Panc1 (cell line): Measurements from ENCODE around the gene CLEC18B. TPM values are rescaled to one million over a fixed set of nuclear protein-coding genes. Genes with fewer than 3 reads are reported as not detected.
A peak's percentile ranks its signal among the peaks of the same experiment; 100 is the strongest.
"Not testable (repeated sequence)": the region's sequence is repeated elsewhere in the genome, so short reads cannot be mapped to it uniquely, and the experiment has no call there.

Experiments
- ATAC-seq: fragments of 200-7000 bp; cut with Tn5 transposase; 2 replicates; pipeline ENCODE4 v1.9.1; 2020; ENCODE audit warnings: mild to moderate bottlenecking, moderate library complexity
- BruUV-seq: library from RNA; stranded (reverse); fragments of 400-500 nt; replicated peaks from 2 replicates; lab custom pipeline; 2021; lab: Mats Ljungman, UMichigan
- CTCF ChIA-PET: fragments of 300-600 bp; sonication (Branson Sonifier 250); formaldehyde crosslinking; loops from one replicate; lab custom pipeline; 2022; ENCODE audit warnings: antibody characterized with exemption; lab: Charles Lee
- POLR2A ChIA-PET: fragments of 300-600 bp; sonication (Branson Sonifier 250); formaldehyde crosslinking; loops from one replicate; lab custom pipeline; 2022; ENCODE audit warnings: antibody characterized with exemption; lab: Charles Lee
- DNase-seq: peaks from one replicate; pipeline ENCODE4 v3.0.0-alpha.2; 2010; ENCODE audit warnings: low read depth, low spot score
- H3K27ac ChIP-seq: 2 replicates; pipeline ENCODE4 v1.5.1; 2011; ENCODE audit warnings: mild to moderate bottlenecking, low read length, inconsistent platforms
- H3K27me3 ChIP-seq: fragments of 200-500 bp; sonication (Bioruptor generic); 2 replicates; pipeline ENCODE4 v1.6.0; 2014; ENCODE audit warnings: low read length, inconsistent platforms; ENCODE audit not compliant: control insufficient read depth, insufficient read depth
- H3K36me3 ChIP-seq: fragments of 200-500 bp; sonication (Bioruptor generic); 2 replicates; pipeline ENCODE4 v1.5.1; 2014; ENCODE audit warnings: inconsistent platforms, mild to moderate bottlenecking, low read length, moderate library complexity; ENCODE audit not compliant: control insufficient read depth, insufficient read depth
- H3K4me1 ChIP-seq: 2 replicates; pipeline ENCODE4 v1.5.1; 2011; ENCODE audit warnings: inconsistent platforms, mild to moderate bottlenecking, low read length, moderate library complexity; ENCODE audit not compliant: control insufficient read depth, insufficient read depth
- H3K4me3 ChIP-seq, 2 experiments: 2 replicates each; pipeline ENCODE4 v1.5.1; 2011 to 2012; ENCODE audit warnings: low read depth in 2 of 2, low read length in 2 of 2, mild to moderate bottlenecking in 2 of 2, inconsistent platforms in 1 of 2, moderate library complexity in 1 of 2
- H3K9me3 ChIP-seq: fragments of 200-500 bp; sonication (Bioruptor generic); 2 replicates; pipeline ENCODE4 v1.5.1; 2014; ENCODE audit warnings: low read depth, mild to moderate bottlenecking, inconsistent platforms, low read length, moderate library complexity; ENCODE audit not compliant: control insufficient read depth, insufficient read depth
- CTCF ChIP-seq: fragments of 450-650 bp; IDR thresholded peaks from 2 replicates; pipeline ENCODE4 v1.5.1; 2017; ENCODE audit warnings: mild to moderate bottlenecking
- POLR2AphosphoS5 ChIP-seq: IDR thresholded peaks from 2 replicates; pipeline ENCODE4 v1.6.1; 2012; ENCODE audit warnings: mild to moderate bottlenecking, low read depth, low read length, moderate library complexity
- REST ChIP-seq, 2 experiments: IDR thresholded peaks; 2 replicates each; pipeline ENCODE4 v1.6.1; 2011 to 2012; ENCODE audit warnings: low read depth in 2 of 2, control low read depth in 1 of 2, low read length in 1 of 2, mild to moderate bottlenecking in 1 of 2, moderate library complexity in 1 of 2; ENCODE audit not compliant: insufficient read depth in 1 of 2
- SIN3A ChIP-seq: IDR thresholded peaks from 2 replicates; pipeline ENCODE4 v1.6.1; 2012; ENCODE audit warnings: low read depth, mild to moderate bottlenecking, low read length, moderate library complexity, borderline replicate concordance; ENCODE audit not compliant: insufficient read depth
- TCF7L2 ChIP-seq: IDR thresholded peaks from 2 replicates; pipeline ENCODE4 v1.6.1; 2011; ENCODE audit warnings: mild to moderate bottlenecking, low read depth, low read length, inconsistent platforms
- in situ Hi-C: cut with HindIII; loops from 2 replicates; pipeline ENCODE4 v1.10.0; 2016; ENCODE audit warnings: low sequenced_read_pairs, low pct_unique_long_range_greater_than_20kb
- intact Hi-C: fragments of 100-400 bp; cut with micrococcal nuclease; formaldehyde crosslinking; loops from one replicate; pipeline ENCODE4 v1.10.0; 2022; ENCODE audit not compliant: unreplicated experiment
- total RNA-seq: library from RNA; stranded (reverse); gene quantifications from one replicate; pipeline ENCODE4 v1.2.1, GENCODE V29; 2021; ENCODE audit not compliant: unreplicated experiment

Gene CLEC18B
- total RNA-seq, 1 experiment from 2014 or later: not detected

GRCh38 chr16:74431516-74431915 lies 10.2 kb upstream of the CLEC18B start:
- no peaks in the 10 kb centered on the region for H3K36me3 ChIP-seq
- ChIA-PET CTCF (interaction anchor here (0.7 kb wide), 1 partner anchor 91 kb away, joined by 15 read pairs; no protein-coding TSS in a partner anchor), POLR2A (no interaction called here)
- BruUV-seq: no TSS peak
- intact Hi-C loops: no loop called here
- no peak overlapping the region for H3K4me3 ChIP-seq
- no peak overlapping the region for H3K27ac ChIP-seq
- ATAC-seq (no peak; the same call in 1 of the 2 replicates), DNase-seq (no peak)
- TF ChIP-seq REST (IDR thresholded peaks at IDR 0.05; ENCODE audit: insufficient read depth in 1 of 2, low read depth in 2 of 2, low read length in 1 of 2) (no peak), POLR2AphosphoS5 (no peak), SIN3A (no peak), CTCF (no peak), TCF7L2 (no peak)
- in situ Hi-C loops: no loop called here
- no peaks in the 10 kb centered on the region for H3K9me3 ChIP-seq
- H3K4me1 ChIP-seq: no peaks in the 10 kb centered on the region
- H3K27me3 ChIP-seq: no peaks in the 10 kb centered on the region

DNA sequence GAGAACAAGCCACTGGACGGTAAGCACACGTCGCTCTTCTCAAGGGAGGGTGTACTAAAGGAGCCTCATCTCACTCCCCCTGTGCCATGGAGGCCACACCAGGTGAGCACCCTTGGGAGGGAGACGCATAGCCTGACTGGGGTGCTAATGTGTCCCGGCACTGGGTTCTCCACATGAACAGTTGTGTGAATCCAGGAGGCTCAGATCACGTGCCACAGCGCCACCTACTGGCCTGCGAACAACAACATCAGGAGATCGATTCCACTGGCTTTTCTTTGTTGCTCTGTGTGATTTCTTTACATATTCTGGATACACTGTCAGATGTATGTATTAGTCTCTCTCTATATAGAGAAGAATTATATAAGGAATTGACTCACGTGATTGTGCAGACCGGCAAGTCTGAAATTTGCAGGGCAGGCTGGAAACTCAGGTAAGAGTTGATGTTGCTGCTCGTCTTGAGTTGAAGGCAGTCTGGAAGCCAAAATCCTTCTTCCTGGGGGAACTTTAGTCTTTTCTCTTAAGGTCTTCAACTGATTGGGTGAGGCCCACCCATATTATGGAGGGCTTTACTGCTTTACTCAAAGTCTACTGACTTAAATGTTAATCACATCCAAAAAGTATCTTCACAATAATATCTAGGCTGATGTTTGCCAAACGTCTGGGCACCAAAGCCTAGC lies 8.9 kb upstream of the CLEC18B start:
- H3K4me1 ChIP-seq, H3K27me3 ChIP-seq, H3K4me3 ChIP-seq, BruUV-seq, CTCF ChIA-PET, H3K27ac ChIP-seq, intact Hi-C loops, H3K9me3 ChIP-seq, POLR2A ChIA-PET, H3K36me3 ChIP-seq, in situ Hi-C loops: not testable (repeated sequence)
- ATAC-seq: peak; percentile 91
- DNase-seq: peak; percentile 33
- peak; percentile 84 for TF ChIP-seq CTCF

DNA sequence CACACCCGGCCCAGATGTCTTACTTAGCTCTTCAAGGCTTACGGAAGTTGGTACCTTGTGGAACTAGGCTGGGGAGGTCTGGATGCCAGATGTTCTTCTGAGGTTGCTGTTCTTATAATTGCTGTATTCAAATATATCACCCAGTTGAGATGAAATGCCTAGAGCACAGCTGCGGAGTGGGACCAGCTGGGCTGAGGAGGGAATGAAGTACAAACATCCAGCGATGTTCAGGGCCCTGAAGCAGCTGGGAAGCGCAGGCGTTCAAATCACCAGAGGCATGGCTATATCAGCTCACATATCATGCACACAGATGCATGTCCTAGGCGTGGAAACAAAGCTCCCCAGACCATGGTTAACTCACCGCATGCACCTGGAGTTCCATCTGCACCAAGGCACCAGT lies 7.2 kb upstream of the CLEC18B start:
- CTCF ChIA-PET, H3K4me1 ChIP-seq, BruUV-seq, ATAC-seq, DNase-seq, H3K27me3 ChIP-seq, H3K27ac ChIP-seq, intact Hi-C loops, H3K36me3 ChIP-seq, in situ Hi-C loops, H3K9me3 ChIP-seq, POLR2A ChIA-PET, H3K4me3 ChIP-seq: not testable (repeated sequence)

DNA sequence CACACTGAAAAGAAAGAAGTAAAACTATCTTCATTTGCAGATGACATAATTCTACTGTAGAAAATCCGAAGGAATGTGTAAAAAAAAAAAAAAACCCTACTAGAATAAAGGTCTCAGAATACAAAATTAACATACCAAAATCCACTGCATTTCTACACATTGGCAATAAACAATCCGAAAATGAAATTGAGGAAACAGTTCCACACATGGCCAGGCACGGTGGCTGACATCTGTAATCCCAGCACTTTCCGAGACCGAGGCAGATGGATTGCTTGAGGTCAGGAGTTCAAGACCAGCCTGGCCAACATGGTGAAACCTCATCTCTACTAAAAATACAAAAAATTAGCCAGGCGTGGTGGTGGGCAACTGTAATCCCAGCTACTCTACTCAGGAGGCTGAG lies 4.5 kb upstream of the CLEC18B start:
- BruUV-seq, DNase-seq, H3K27me3 ChIP-seq, H3K27ac ChIP-seq, in situ Hi-C loops, H3K36me3 ChIP-seq, H3K4me3 ChIP-seq, intact Hi-C loops, POLR2A ChIA-PET, H3K4me1 ChIP-seq, H3K9me3 ChIP-seq, ATAC-seq: not testable (repeated sequence)
- CTCF ChIA-PET: interaction anchor here (0.6 kb wide), 1 partner anchor 128 kb away, joined by 3 read pairs; no protein-coding TSS in a partner anchor
